ENCODE data around the gene CDC42EP4.

Gene CDC42EP4

DNA sequence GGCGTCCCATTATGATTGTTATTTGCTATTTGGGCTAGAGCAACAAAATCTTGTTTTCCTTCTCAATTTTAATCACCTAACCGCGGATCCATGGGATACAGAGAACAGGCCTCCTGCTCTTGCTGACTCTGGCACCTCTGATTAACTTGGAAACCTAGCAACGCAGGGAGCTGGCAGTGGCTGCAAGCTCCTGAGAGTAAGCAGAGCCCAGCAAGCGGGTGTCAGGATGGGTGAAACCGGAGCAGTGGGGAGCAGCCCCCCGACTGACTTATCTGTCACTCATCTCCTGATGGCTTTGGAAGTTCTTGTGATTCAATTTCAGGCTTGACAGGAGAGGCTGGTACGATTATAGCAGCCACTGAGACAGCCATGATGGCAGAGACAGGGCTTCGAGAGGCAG, 45.5 kb upstream of the CDC42EP4 start:
- Histone ChIP-seq H3K4me2 (ENCODE audit: low read depth, low read length) (no peak overlapping the region), H3K27ac (ENCODE audit: low read length) (no peak overlapping the region), H2AFZ (ENCODE audit: low read length) (no peak overlapping the region), H3K9ac (ENCODE audit: low read length) (no peak overlapping the region), H3F3A (ENCODE audit: insufficient read depth, low read length) (no peaks in the 10 kb centered on the region), H3K79me2 (ENCODE audit: low read length) (no peaks in the 10 kb centered on the region), H3K4me1 (ENCODE audit: low read length) (no peaks in the 10 kb centered on the region), H3K9me2 (replicated peaks; ENCODE audit: insufficient read depth, low read length) (no peaks in the 10 kb centered on the region), H4K20me1 (ENCODE audit: insufficient read depth, low read length) (no peaks in the 10 kb centered on the region), H3K9me3 (replicated peaks; ENCODE audit: insufficient read depth, low read length) (no peaks in the 10 kb centered on the region), H3K4me3 (ENCODE audit: low read length) (no peak overlapping the region), H3K36me3 (replicated peaks; ENCODE audit: insufficient read depth, low read length) (no peaks in the 10 kb centered on the region), H3K27me3 (replicated peaks; ENCODE audit: insufficient read depth, low read length) (peaks cover 56% of the 10 kb centered on the region)
- TF ChIP-seq EZH2 (optimal IDR thresholded peaks at IDR 0.05; ENCODE audit: low read depth, low read length) (no peak), EZH2phosphoT487 (IDR thresholded peaks at IDR 0.05; ENCODE audit: low read length) (no peak)
- TF ChIP-seq, protein P1, sequence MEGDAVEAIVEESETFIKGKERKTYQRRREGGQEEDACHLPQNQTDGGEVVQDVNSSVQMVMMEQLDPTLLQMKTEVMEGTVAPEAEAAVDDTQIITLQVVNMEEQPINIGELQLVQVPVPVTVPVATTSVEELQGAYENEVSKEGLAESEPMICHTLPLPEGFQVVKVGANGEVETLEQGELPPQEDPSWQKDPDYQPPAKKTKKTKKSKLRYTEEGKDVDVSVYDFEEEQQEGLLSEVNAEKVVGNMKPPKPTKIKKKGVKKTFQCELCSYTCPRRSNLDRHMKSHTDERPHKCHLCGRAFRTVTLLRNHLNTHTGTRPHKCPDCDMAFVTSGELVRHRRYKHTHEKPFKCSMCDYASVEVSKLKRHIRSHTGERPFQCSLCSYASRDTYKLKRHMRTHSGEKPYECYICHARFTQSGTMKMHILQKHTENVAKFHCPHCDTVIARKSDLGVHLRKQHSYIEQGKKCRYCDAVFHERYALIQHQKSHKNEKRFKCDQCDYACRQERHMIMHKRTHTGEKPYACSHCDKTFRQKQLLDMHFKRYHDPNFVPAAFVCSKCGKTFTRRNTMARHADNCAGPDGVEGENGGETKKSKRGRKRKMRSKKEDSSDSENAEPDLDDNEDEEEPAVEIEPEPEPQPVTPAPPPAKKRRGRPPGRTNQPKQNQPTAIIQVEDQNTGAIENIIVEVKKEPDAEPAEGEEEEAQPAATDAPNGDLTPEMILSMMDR (IDR thresholded peaks at IDR 0.05; ENCODE audit: low read length): no peak
- DNase-seq: no peak

DNA sequence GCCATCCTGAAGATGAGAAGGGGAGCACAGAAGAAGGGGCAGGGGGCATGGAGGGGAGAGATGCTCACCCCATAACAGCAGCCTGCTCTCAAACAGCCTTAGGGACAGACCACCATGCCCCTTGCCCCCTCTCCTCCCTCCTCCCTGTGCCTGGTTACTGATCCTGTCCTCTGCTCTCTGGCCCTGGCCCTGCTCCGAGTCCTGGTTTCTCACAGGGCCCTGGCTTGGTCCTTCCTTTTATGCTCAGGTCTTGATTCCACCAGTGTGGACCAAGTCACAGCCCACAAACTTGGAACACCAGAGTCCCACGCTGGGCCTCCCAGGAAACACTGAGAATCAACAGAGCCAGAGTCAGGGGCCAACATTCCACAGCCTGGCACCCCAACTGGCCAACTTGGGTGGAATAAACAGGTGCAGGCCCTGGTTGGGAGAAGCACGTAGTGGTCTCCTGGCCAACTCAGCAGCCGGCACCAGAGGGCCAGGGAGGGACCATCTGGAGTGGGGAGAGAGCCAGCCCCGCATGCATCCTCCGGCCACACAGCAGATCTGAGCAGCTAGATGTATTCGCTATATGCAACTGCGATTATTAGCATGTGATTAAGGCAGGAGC, 44.9 kb upstream of the CDC42EP4 start:
- DNase-seq: no peak
- Histone ChIP-seq H3K9me3 (replicated peaks; ENCODE audit: insufficient read depth, low read length) (no peaks in the 10 kb centered on the region), H4K20me1 (ENCODE audit: insufficient read depth, low read length) (no peaks in the 10 kb centered on the region), H3K9me2 (replicated peaks; ENCODE audit: insufficient read depth, low read length) (no peaks in the 10 kb centered on the region), H3K27me3 (replicated peaks; ENCODE audit: insufficient read depth, low read length) (peaks cover 55% of the 10 kb centered on the region), H3K36me3 (replicated peaks; ENCODE audit: insufficient read depth, low read length) (no peaks in the 10 kb centered on the region), H3K27ac (ENCODE audit: low read length) (no peak overlapping the region), H3F3A (ENCODE audit: insufficient read depth, low read length) (no peaks in the 10 kb centered on the region), H2AFZ (ENCODE audit: low read length) (no peak overlapping the region), H3K4me1 (ENCODE audit: low read length) (no peaks in the 10 kb centered on the region), H3K79me2 (ENCODE audit: low read length) (no peaks in the 10 kb centered on the region), H3K4me2 (ENCODE audit: low read depth, low read length) (no peak overlapping the region), H3K9ac (ENCODE audit: low read length) (no peak overlapping the region), H3K4me3 (ENCODE audit: low read length) (no peak overlapping the region)
- TF ChIP-seq EZH2 (optimal IDR thresholded peaks at IDR 0.05; ENCODE audit: low read depth, low read length) (no peak), EZH2phosphoT487 (IDR thresholded peaks at IDR 0.05; ENCODE audit: low read length) (no peak)
- TF ChIP-seq, protein P1 (IDR thresholded peaks at IDR 0.05; ENCODE audit: low read length): no peak

DNA sequence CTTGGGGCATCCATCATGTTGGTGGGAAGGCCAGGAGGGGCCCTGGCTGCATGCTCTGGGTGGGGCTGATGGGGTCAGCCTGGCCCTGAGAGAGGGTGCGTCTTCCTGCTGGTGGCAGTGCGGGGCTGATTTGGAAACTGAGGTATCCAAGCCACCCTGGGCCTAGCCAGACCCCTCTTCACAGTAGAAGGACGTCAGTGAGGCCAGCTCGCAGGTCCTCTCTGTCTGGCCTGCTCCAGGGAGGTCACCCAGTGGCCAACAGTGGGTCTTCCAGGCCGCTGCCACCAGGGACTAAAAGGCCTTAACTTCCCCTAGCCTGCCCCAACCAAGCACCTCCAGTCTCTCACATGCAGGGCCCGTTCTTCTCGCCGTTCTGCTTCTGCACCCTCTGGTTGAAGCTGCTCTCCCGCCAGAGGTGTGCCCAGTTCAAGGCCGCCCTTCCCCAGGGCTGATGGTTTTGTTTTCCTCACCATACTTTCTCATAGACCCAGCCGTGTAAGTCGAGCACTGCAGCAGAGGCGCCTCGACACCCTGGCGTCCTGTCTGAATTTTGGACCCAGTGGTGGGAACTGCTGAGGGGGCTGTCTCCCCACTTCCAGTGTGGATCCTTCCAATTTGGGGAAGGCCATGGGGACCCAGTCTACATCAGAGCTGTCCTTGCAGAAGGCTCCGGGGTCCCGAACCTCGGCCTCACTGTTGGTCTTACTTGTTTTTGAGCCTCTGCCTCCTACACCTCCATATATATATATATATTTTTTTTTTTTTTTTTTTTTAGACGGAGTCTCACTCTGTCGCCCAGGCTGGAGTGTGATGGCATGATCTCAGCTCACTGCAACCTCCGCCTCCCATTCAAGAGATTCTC, 42.9 kb upstream of the CDC42EP4 start:
- Histone ChIP-seq H4K20me1 (ENCODE audit: insufficient read depth, low read length) (no peaks in the 10 kb centered on the region), H3F3A (ENCODE audit: insufficient read depth, low read length) (no peaks in the 10 kb centered on the region), H3K4me1 (ENCODE audit: low read length) (no peaks in the 10 kb centered on the region), H3K9me2 (replicated peaks; ENCODE audit: insufficient read depth, low read length) (no peaks in the 10 kb centered on the region), H3K4me3 (ENCODE audit: low read length) (no peak overlapping the region), H2AFZ (ENCODE audit: low read length) (no peak overlapping the region), H3K27me3 (replicated peaks; ENCODE audit: insufficient read depth, low read length) (peaks cover 37% of the 10 kb centered on the region), H3K9ac (ENCODE audit: low read length) (no peak overlapping the region), H3K79me2 (ENCODE audit: low read length) (no peaks in the 10 kb centered on the region), H3K9me3 (replicated peaks; ENCODE audit: insufficient read depth, low read length) (no peaks in the 10 kb centered on the region), H3K36me3 (replicated peaks; ENCODE audit: insufficient read depth, low read length) (no peaks in the 10 kb centered on the region), H3K4me2 (ENCODE audit: low read depth, low read length) (no peak overlapping the region), H3K27ac (ENCODE audit: low read length) (no peak overlapping the region)
- DNase-seq: no peak
- no peak for TF ChIP-seq EZH2 (optimal IDR thresholded peaks at IDR 0.05; ENCODE audit: low read depth, low read length)
- no peak for TF ChIP-seq EZH2phosphoT487 (IDR thresholded peaks at IDR 0.05; ENCODE audit: low read length)
- TF ChIP-seq, protein P1 (IDR thresholded peaks at IDR 0.05; ENCODE audit: low read length): no peak

Measured in MM.1S (cell line).